Skin epidermis (tissue), 12 donors: ENCODE data around the gene RASD2.

ENCODE experiments used
- H3K27ac ChIP-seq, 21 experiments: fragments of 200-600 bp; sonication (generic) in 11 of 21; one replicate each; pipeline ENCODE4 v1.5.0; 2020; ENCODE audit warnings: mild to moderate bottlenecking in 3 of 21, inconsistent platforms in 2 of 21, moderate library complexity in 2 of 21
- H3K4me3 ChIP-seq, 7 experiments: fragments of 200-600 bp; sonication (generic) in 2 of 7; one replicate each; pipeline ENCODE4 v1.5.0; 2020; ENCODE audit warnings: inconsistent platforms in 2 of 7, mild to moderate bottlenecking in 2 of 7, moderate library complexity in 1 of 7

The RASD2 gene

GRCh38 chr22:35517769-35518530, 22.7 kb upstream of the RASD2 start:
- H3K27ac ChIP-seq = no peak overlapping the region

GRCh38 chr22:35518811-35519210, 21.8 kb upstream of the RASD2 start:
- no peak overlapping the region for H3K4me3 ChIP-seq
- no peak overlapping the region for H3K27ac ChIP-seq

More at GRCh38 chr22:35517769-35518530, 22.7 kb upstream of the RASD2 start:
- H3K4me3 ChIP-seq = no peak overlapping the region

- H3K27ac ChIP-seq = no peak overlapping the region
- no peak overlapping the region for H3K4me3 ChIP-seq
These were observed 21.2 kb upstream of the RASD2 start for GRCh38 chr22:35519306-35520000.

GRCh38 chr22:35521358-35522224, 19.0 kb upstream of the RASD2 start:
- Histone ChIP-seq H3K4me3 (no peak overlapping the region), H3K27ac (no peak overlapping the region)

- Histone ChIP-seq H3K4me3 (no peak overlapping the region), H3K27ac (no peak overlapping the region)
These were observed 18.1 kb upstream of the RASD2 start for GRCh38 chr22:35522225-35523149.

GRCh38 chr22:35523167-35523947, 17.3 kb upstream of the RASD2 start:
- no peak overlapping the region for H3K27ac ChIP-seq
- no peak overlapping the region for H3K4me3 ChIP-seq

- no peak overlapping the region for H3K27ac ChIP-seq
- no peak overlapping the region for H3K4me3 ChIP-seq
These were observed 15.5 kb upstream of the RASD2 start for GRCh38 chr22:35524966-35525686.

GRCh38 chr22:35525687-35526332, 14.8 kb upstream of the RASD2 start:
- no peak overlapping the region for H3K27ac ChIP-seq
- no peak overlapping the region for H3K4me3 ChIP-seq

- Histone ChIP-seq H3K27ac (no peak overlapping the region), H3K4me3 (no peak overlapping the region)
These were observed 14.2 kb upstream of the RASD2 start for GRCh38 chr22:35526333-35526979.

- no peak overlapping the region for H3K27ac ChIP-seq
These were observed 11.7 kb upstream of the RASD2 start for GRCh38 chr22:35528927-35529326.

GRCh38 chr22:35530700-35531099, 9.9 kb upstream of the RASD2 start:
- no peak overlapping the region for H3K27ac ChIP-seq
- H3K4me3 ChIP-seq = no peak overlapping the region

More at GRCh38 chr22:35528927-35529326, 11.7 kb upstream of the RASD2 start:
- no peak overlapping the region for H3K4me3 ChIP-seq

- Histone ChIP-seq H3K4me3 (no peak overlapping the region), H3K27ac (no peak overlapping the region)
These were observed 9.4 kb upstream of the RASD2 start for GRCh38 chr22:35531202-35531601.

- no peak overlapping the region for H3K4me3 ChIP-seq
- no peak overlapping the region for H3K27ac ChIP-seq
These were observed 9.0 kb upstream of the RASD2 start for GRCh38 chr22:35531676-35532075.

- Histone ChIP-seq H3K4me3 (no peak overlapping the region), H3K27ac (no peak overlapping the region)
These were observed 7.1 kb upstream of the RASD2 start for GRCh38 chr22:35533365-35534029.

GRCh38 chr22:35534091-35534490, 6.5 kb upstream of the RASD2 start:
- no peak overlapping the region for H3K27ac ChIP-seq
- no peak overlapping the region for H3K4me3 ChIP-seq

GRCh38 chr22:35537232-35537631, 3.4 kb upstream of the RASD2 start:
- no peak overlapping the region for H3K27ac ChIP-seq
- H3K4me3 ChIP-seq = no peak overlapping the region
